ENCODE data around the gene FSD1.
"Not testable (repeated sequence)": the region's sequence is repeated elsewhere in the genome, so short reads cannot be mapped to it uniquely, and the experiment has no call there.

The FSD1 gene

GRCh38 chr19:4304538-4305256 is at the start of gene FSD1:
Gene FSD1 (plus strand): TSS chr19:4304598. CDS start chr19:4304747, 149 bp downstream.
- peak; percentile 88 for DNase-seq

DNA sequence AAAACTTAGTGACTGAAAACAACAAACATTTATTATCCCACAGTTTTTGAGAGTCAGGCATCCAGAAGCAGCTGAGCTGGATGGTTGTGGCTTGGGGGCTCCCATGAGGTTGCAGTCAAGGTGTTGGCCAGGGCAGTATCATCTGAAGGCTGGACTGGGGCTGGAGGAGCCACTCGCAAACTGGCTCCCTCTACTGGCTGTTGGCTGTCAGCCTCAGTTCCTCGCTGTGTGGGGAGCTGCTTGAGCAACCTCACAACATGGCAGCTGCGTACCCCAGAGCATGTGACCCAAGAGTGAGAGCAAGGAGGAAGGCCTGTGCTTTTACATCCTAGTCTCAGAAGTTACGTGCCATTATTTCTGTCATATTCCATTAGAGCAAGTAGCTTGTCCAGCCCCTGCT is 47.8 kb upstream of the FSD1 start:
- no peak for DNase-seq

DNA sequence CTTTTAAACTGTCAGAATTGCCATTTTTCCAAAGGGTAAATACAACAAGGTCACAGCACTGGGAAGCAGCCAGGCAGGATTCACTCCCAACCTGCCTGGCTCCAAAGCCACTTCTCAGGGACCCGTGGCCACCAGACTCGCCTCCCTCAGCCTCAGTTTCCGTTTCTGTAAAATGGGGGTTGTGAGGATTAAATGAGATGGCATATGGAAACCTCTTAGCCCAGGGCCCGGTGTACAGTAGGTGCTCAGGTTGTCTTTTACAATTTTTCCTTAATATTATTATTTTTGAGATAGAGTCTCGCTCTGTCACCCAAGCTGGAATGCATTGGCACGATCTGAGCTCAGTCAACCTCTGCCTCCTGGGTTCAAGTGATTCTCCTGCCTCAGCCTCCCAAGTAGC is 47.4 kb upstream of the FSD1 start:
- no peak for DNase-seq

DNA sequence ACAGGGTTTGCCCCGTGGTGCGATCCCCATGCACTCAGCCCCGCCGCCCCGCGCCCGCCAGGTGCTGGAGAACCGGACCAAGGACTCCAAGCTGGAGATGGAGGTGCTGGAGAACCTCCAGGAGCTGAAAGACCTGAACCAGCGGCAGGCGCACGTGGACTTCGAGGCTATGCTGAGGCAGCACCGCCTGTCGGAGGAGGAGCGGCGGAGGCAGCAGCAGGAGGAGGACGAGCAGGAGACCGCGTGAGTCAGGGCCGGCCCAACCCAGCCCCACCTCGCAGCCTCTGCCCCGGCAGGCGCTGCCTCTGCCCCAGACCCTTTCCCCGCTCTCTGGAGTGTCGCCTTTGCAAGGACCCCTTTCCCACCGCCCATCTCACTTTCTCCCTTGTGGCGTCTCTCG is 46.2 kb upstream of the FSD1 start:
- no peak for DNase-seq

DNA sequence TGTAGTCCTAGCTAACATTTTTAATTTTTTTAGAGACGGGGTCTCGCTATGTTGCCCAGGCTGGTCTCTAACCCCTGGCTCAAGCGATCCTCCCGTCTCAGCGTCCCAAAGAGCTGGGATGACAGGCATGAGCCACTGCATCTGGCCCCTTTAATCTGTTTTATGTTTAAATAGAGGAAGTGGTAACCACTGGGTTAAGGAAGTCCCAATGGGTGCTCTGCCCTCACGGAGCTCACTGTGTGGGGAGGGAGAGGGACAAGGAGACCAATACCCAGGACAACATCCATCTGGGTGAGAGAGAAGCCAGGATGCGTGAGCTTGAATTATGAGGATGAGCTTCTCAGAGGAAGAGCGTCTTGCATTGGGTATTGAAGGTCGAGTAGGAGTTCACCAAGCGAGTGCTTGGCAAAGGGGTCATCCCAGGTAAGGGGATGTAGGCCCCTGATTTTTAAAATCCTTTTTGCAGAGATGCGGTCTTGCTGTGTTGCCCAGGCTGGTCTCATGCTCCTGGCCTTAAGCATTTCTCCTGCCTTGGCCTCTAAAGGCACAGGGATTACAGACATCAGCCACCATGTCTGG is 43.7 kb upstream of the FSD1 start:
- no peak for DNase-seq

- no peak for DNase-seq
Observed at GRCh38 chr19:4264812-4265211, 39.6 kb upstream of the FSD1 start.

- no peak for DNase-seq
Observed at GRCh38 chr19:4266253-4267000, 38.0 kb upstream of the FSD1 start.

DNA sequence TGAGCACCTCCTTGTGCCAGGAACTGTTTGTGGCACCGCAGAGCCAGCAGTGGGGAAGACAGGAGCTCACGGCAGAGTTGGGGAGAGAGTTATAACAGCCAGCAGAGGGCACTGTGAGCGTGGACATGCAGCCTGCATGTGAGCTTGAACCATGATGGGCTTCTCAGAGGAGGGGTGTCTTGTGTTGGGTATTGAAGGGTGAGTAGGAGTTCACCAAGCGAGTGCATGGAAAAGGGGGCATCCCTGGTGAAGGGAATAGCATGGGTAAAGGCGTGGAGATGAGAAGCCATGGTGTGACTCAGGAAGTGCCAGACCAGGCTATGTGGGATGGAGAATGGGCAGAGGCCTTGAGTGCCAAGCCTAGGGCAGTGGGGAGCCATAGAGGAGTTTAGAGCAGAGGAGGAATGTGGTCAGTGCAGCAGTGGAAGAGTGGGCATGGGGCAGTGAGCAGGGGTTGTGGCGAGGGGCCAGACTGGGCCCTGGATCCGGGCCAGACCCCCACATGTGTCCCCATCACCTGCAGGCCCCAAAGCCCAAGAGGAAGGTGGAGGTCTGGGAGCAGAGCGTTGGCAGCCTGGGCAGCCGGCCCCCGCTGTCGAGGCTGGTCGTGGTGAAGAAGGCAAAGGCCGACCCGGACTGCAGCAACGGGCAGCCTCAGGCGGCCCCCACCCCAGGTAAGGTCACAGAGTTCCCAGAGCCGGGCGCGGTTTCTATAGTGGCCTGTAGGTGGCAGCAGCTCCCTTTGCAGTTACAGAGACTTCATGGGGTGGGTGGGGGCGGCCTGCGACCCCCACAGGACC is 37.1 kb upstream of the FSD1 start:
- peak; percentile 71 for DNase-seq

DNA sequence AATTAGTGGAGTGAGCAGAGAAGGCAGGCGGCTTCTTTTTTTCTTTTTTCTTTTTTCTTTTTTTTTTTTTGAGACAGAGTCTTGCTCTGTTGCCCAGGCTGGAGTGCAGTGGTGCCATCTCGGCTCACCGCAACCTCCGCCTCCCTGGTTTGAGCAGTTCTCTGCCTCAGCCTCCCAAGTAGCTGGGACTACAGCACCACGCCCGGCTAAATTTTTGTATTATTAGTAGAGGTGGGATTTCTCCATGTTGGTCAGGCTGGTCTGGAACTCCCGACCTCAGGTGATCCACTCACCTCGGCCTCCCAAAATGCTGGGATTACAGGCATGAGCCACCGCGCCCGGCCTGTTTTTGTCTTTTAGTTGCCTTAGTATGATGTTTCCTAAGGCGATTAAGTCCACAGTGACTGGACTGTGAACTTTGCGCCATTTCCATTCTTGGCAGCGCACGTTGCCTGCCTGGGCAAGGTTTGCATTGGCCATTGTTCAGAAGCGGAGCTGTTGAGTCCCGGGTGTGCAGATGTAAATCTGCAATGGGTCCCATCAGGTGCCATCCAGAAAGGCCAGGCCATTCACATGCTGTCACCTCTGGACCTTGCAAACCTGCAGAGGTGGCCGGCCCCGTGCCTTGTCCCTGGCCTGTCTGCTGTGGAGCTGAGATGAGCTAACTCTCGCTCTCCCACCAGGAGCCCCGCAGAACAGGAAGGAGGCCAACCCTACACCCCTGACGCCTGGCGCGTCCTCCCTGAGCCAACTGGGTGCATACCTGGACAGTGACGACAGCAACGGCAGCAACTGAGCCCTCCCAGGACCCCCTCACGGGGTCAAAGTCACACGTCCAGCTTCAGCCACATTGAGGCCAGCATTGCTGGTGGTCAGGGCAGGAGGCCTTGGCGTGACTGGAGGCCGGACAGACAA is 36.2 kb upstream of the FSD1 start:
- DNase-seq, result no peak

DNA sequence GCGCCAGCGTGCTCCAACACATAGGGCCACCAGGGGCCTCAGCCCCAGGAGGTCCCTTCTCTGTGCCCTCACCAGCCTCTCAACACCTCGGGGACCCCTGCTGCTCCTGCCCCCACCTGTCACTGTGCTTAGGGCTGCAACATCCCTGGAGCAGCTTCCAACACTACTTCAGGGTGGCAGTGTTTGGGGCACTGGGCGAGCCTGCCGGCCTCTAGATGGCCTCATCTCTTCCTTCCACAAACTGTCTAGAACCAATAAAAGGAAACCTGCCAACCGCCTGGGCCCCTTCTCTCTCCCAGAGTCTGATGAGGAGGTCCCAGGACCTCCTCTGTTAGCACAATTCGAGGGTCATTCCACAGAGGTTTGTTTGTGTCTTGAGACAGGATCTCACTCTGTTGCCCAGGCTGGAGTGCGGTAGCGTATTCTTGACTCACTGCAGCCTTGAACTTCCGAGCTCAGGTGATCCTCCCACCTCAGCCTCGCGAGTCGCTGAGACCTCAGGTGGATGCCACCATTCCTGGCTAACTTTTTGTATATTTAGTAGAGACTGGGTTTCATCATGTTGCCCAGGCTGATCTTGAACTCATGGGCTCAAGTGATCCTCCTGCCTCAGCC is 35.5 kb upstream of the FSD1 start:
- DNase-seq, result no peak

DNA sequence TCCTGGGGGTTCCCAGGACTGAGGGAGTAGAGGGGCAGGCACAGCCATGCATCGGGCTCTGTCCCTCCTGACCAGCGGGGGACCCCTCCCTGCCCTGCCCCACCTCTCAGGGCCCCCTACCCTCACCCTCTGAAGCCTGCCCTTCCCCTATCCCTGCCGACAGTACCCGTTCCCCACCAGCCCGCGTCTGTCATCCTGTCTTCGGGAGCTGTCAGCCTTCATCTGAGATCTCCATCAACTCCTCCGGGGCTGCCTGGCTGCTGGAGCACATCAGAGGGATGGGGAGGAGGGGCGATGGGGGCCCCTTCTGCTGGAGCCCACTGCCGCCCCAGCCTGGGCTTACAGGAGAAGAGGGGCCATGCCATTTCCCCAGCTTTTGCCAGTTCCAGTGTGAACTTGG is 31.5 kb upstream of the FSD1 start:
- no peak for DNase-seq

- not testable (repeated sequence) for DNase-seq
Observed at GRCh38 chr19:4274321-4274686, 30.1 kb upstream of the FSD1 start.

- no peak for DNase-seq
Observed at GRCh38 chr19:4277191-4277696, 27.2 kb upstream of the FSD1 start.

DNA sequence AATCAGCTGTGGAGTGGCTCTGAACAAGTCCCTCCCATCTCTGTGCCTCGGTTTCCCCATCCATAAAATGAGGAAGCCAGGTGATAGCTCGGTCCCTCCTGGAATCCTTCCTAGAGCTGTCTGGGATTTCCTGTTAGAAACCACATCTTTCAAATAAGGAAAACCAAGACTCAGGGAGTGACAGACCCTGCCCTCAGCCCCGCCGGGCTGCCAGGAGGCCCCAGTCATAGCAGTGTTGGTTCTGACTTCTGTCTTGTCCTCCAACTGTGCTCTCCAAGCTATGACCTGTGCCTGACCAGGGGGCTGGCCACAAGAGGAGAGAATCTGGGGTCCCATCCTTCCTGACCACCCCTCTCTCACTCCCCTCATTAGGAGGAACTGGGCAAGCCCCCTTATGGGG is 26.4 kb upstream of the FSD1 start:
- DNase-seq, result no peak

DNA sequence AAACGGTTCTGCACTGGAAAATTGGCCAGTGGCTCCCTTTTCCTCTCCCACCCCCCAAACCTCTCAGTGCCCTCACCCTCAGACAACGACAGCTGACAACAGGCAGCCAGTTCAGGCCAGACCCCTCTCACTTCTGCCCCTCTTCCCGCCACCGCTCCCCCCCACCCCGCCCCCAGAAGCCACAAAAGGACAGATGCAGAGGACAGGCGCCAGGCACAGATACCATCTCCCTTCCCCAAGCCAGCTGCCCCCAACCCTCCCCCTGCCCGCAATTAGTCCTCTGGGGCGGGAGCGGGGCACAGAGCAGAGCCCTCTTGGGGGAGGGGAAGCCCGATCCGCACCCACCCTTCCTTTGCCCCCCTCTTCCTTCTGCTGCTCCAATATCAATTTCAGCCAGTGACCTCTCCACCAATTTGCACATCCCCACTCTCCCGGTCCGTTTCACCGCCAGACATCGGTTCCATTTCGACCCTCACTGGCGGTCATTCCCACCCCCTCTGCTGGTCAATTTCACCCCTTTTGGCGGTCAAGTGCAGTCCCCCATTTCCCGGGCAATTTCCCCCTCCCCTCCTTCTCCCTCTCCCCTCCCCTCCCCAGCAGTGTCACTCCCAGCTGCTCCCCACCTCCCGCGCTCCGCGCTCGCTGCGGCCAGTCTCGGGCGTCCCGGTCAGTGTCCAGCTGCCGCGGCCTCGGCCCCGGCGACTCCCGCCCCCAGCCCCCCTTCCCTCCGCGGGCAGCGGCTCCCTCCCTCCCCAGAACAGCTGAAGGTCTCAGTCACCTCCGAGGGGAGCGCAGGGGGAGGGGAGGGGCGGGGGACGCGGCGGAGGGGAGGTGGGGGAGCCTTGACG is 25.8 kb upstream of the FSD1 start, which contains the start of gene SHD:
Gene SHD, plus strand, starts transcription at position 848 of the 848 bp plus-strand sequence. CDS start 798 bp downstream, outside the sequence.
- DNase-seq, result no peak

- DNase-seq, result no peak
Observed at GRCh38 chr19:4279267-4279529, 25.2 kb upstream of the FSD1 start.

DNA sequence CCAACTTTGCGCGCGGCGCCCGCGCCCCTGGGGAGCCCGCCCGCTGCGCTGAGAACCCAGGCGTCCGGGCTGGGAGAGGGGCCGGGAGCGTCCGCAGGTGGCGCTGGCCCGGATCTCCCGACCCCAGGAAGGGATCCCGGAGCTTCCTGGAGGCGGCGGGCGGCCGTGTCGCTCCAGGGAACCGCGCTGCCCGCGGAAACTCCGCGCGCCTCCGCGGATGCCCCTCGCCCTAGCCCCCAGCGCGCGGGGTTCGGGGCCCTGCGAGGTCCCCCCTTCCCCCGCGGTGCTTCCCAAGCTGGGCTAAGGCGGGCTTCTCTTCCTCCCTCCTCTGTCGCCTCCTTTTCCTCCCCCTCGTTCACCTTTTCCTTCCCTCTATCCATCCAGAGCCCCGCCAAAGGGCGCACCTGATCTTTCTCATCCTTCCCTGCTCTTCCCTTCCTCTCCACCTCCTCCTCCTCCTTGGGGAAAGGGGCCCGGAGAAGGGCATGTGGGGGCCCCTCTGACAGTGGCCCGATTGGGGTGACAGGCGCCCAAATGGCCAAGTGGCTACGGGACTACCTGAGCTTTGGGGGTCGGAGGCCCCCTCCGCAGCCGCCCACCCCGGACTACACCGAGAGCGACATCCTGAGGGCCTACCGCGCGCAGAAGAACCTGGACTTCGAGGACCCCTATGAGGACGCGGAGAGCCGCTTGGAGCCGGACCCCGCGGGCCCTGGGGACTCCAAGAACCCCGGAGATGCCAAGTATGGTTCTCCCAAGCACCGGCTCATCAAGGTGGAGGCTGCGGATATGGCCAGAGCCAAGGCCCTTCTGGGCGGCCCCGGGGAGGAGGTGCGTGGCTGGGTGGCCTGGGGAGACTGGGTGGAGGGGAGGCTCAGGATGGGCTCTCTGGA is 24.6 kb upstream of the FSD1 start:
- no peak for DNase-seq

DNA sequence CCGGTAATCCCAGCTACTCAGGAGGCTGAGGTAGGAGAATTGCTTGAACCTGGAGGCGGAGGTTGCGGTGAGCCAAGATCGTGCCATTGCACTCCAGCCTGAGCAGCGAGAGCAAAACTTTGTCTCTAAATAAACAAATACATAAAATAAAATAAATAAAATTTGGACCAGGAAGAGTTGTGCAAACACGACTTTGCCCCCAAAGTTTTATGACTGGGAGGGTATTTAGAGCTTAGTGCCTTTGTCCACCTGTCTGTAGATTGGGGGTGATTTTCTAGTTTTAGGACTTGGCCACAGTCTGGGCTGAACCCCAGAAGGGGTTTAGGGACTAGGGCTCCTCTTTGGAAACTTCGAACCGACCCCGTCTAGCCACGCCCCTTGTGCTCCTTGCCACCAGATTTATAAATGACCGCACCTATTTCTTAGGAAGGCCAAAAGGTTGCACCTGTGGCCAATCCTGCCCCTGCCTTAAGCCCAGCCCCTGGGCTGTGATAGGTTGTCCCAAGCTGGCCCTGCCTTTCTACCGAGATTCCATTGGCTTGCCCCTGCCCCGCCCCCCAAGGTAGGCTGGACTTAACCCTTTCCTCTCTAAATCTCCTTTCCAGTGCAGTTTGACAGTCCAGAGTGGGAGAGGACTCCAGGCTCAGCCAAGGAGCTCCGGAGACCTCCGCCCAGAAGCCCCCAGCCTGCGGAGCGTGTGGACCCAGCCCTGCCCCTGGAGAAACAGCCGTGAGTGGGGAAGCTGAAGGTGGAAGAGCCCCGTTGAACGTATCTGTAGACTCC is 20.0 kb upstream of the FSD1 start:
- DNase-seq, result no peak

GRCh38 chr19:4284974-4285373 is 19.4 kb upstream of the FSD1 start:
- no peak for DNase-seq
